ENCODE data around the gene GTF3C4.
"Not testable (repeated sequence)": the region's sequence is repeated elsewhere in the genome, so short reads cannot be mapped to it uniquely, and the experiment has no call there.

Gene GTF3C4

DNA sequence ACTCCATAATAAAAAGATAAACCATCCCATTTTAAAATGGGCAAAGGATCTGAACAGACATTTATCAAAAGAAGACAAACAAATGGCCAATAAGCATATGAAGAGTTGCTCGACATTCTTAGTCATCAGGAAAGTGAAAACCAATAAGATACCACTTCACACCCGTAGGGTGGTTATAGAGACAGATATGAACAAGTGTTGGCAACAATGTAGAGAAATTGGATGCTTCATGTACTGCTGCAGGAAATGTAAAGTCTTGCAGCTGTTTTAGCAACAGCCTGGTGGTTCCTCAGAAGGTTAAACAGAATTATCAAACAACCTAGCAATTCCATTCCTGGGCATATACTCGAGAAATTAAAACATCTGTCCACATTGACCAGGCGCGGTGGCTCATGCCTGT is 42.5 kb downstream of the GTF3C4 start:
- WGBS, 2 donors (ENCODE audit: extremely low coverage in 2 of 2, insufficient read length in 2 of 2, insufficient replicate concordance in 1 of 2), result no CpG with 5 or more reads among the region's 5 CpGs
- Histone ChIP-seq H3K23ac (ENCODE audit: low read depth, low read length, poor library complexity) (no peak overlapping the region), H2BK15ac (ENCODE audit: low read length) (no peak overlapping the region), H2BK12ac (ENCODE audit: low read length) (no peak overlapping the region), H3K79me1 (ENCODE audit: low read depth, low read length) (no peaks in the 10 kb centered on the region), H4K91ac (ENCODE audit: low read depth, low read length, poor library complexity) (no peak overlapping the region), H3K14ac (ENCODE audit: low read length) (no peak overlapping the region), H4K8ac (ENCODE audit: low read depth, low read length) (no peak overlapping the region), H3K27me3 (ENCODE audit: control insufficient read depth in 3 of 3, insufficient read depth in 3 of 3, low read depth in 1 of 3, low read length in 3 of 3) (peaks cover 0 to 3% (median 0%) of the 10 kb centered on the region in 3 experiments), H3K18ac (ENCODE audit: low read length) (no peak overlapping the region), H2AFZ (ENCODE audit: low read length) (no peak overlapping the region), H3K9ac (ENCODE audit: low read depth, low read length, poor library complexity) (no peak overlapping the region), H2BK120ac (ENCODE audit: low read depth, low read length) (no peak overlapping the region), H3K27ac (replicated peaks; ENCODE audit: low read length) (no peak overlapping the region), H2AK5ac (ENCODE audit: low read depth, low read length) (no peak overlapping the region), H3K9me3 (replicated peaks in 1 of 2; ENCODE audit: control insufficient read depth in 2 of 2, insufficient read depth in 1 of 2, low read depth in 1 of 2, low read length in 2 of 2) (no peaks in the 10 kb centered on the region), H3K4me2 (ENCODE audit: insufficient read depth, low read length, poor library complexity, severe bottlenecking) (no peak overlapping the region), H2BK5ac (ENCODE audit: low read length) (no peak overlapping the region), H3K4me1 (ENCODE audit: control insufficient read depth in 2 of 2, insufficient read depth in 1 of 2, low read depth in 1 of 2, low read length in 2 of 2) (peaks cover 0 to 3% of the 10 kb centered on the region in 2 donors), H3K4me3 (ENCODE audit: low read length in 2 of 2) (no peak overlapping the region), H3K36me3 (replicated peaks in 1 of 2; ENCODE audit: control insufficient read depth in 2 of 2, insufficient read depth in 2 of 2, low read length in 2 of 2) (no peaks in the 10 kb centered on the region), H3K4ac (ENCODE audit: low read length) (no peak overlapping the region)
- no peak for DNase-seq (ENCODE audit: low spot score)

DNA sequence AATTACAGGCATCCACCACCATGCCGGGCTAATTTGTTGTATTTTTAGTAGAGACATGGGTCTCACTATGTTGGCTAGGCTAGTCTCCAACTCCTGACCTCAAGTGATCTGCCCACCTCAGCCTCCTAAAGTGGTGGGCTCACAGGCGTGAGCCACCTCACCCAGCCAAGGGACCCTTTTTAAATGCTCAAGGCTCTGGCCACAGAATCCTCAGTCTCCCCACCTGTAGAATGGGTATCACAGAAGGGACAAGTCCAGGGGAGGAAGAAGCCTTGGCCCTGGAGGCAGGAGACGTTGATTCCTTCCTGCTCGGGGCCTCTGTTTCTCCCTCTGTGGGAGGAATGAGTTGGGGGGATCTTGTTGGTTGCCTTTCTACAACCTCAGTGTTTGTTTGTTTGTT is 45.7 kb downstream of the GTF3C4 start:
- Histone ChIP-seq H3K23ac (ENCODE audit: low read depth, low read length, poor library complexity) (no peak overlapping the region), H2BK120ac (ENCODE audit: low read depth, low read length) (no peak overlapping the region), H3K27me3 (ENCODE audit: control insufficient read depth in 3 of 3, insufficient read depth in 3 of 3, low read depth in 1 of 3, low read length in 3 of 3) (peaks cover 0 to 3% (median 0%) of the 10 kb centered on the region in 3 experiments), H4K91ac (ENCODE audit: low read depth, low read length, poor library complexity) (no peak overlapping the region), H3K18ac (ENCODE audit: low read length) (no peak overlapping the region), H3K79me1 (ENCODE audit: low read depth, low read length) (no peaks in the 10 kb centered on the region), H3K4me3 (ENCODE audit: low read length in 2 of 2) (no peak overlapping the region), H2AFZ (ENCODE audit: low read length) (no peak overlapping the region), H3K27ac (replicated peaks; ENCODE audit: low read length) (no peak overlapping the region), H3K9ac (ENCODE audit: low read depth, low read length, poor library complexity) (no peak overlapping the region), H3K36me3 (replicated peaks in 1 of 2; ENCODE audit: control insufficient read depth in 2 of 2, insufficient read depth in 2 of 2, low read length in 2 of 2) (no peaks in the 10 kb centered on the region), H2BK15ac (ENCODE audit: low read length) (no peak overlapping the region), H3K14ac (ENCODE audit: low read length) (no peak overlapping the region), H4K8ac (ENCODE audit: low read depth, low read length) (no peak overlapping the region), H3K4me1 (ENCODE audit: control insufficient read depth in 2 of 2, insufficient read depth in 1 of 2, low read depth in 1 of 2, low read length in 2 of 2) (peaks cover 0 to 3% of the 10 kb centered on the region in 2 donors), H2BK12ac (ENCODE audit: low read length) (no peak overlapping the region), H2AK5ac (ENCODE audit: low read depth, low read length) (no peak overlapping the region), H3K9me3 (replicated peaks in 1 of 2; ENCODE audit: control insufficient read depth in 2 of 2, insufficient read depth in 1 of 2, low read depth in 1 of 2, low read length in 2 of 2) (no peaks in the 10 kb centered on the region), H3K4ac (ENCODE audit: low read length) (no peak overlapping the region), H2BK5ac (ENCODE audit: low read length) (no peak overlapping the region), H3K4me2 (ENCODE audit: insufficient read depth, low read length, poor library complexity, severe bottlenecking) (no peak overlapping the region)
- no peak for DNase-seq (ENCODE audit: low spot score)
- no CpG with 5 or more reads among the region's 4 CpGs for WGBS, 2 donors (ENCODE audit: extremely low coverage in 2 of 2, insufficient read length in 2 of 2, insufficient replicate concordance in 1 of 2)

- H3K14ac ChIP-seq (ENCODE audit: low read length), result no peak overlapping the region
- H3K4ac ChIP-seq (ENCODE audit: low read length), result no peak overlapping the region
- H2BK12ac ChIP-seq (ENCODE audit: low read length), result peak overlapping the region; percentile 12
- H3K36me3 ChIP-seq (replicated peaks in 1 of 2; ENCODE audit: control insufficient read depth in 2 of 2, insufficient read depth in 2 of 2, low read length in 2 of 2), result no peaks in the 10 kb centered on the region
- H3K4me3 ChIP-seq (ENCODE audit: low read length in 2 of 2), result no peak overlapping the region
- no peak overlapping the region for H2BK5ac ChIP-seq (ENCODE audit: low read length)
- no peak overlapping the region for H3K27ac ChIP-seq (replicated peaks; ENCODE audit: low read length)
- no peak for DNase-seq (ENCODE audit: low spot score)
- H4K8ac ChIP-seq (ENCODE audit: low read depth, low read length), result no peak overlapping the region
- H4K91ac ChIP-seq (ENCODE audit: low read depth, low read length, poor library complexity), result no peak overlapping the region
- H2AFZ ChIP-seq (ENCODE audit: low read length), result no peak overlapping the region
- H3K79me1 ChIP-seq (ENCODE audit: low read depth, low read length), result no peaks in the 10 kb centered on the region
- H3K18ac ChIP-seq (ENCODE audit: low read length), result peak overlapping the region; percentile 58
- WGBS, 2 donors (ENCODE audit: extremely low coverage in 2 of 2, insufficient read length in 2 of 2, insufficient replicate concordance in 1 of 2), result no CpG with 5 or more reads among the region's 13 CpGs
- no peaks in the 10 kb centered on the region for H3K9me3 ChIP-seq (replicated peaks in 1 of 2; ENCODE audit: control insufficient read depth in 2 of 2, insufficient read depth in 1 of 2, low read depth in 1 of 2, low read length in 2 of 2)
- H3K4me1 ChIP-seq (ENCODE audit: control insufficient read depth in 2 of 2, insufficient read depth in 1 of 2, low read depth in 1 of 2, low read length in 2 of 2), result peaks cover 0 to 3% of the 10 kb centered on the region in 2 donors
- peaks cover 0 to 3% (median 0%) of the 10 kb centered on the region in 3 experiments for H3K27me3 ChIP-seq (ENCODE audit: control insufficient read depth in 3 of 3, insufficient read depth in 3 of 3, low read depth in 1 of 3, low read length in 3 of 3)
- peak overlapping the region; percentile 53 for H2BK120ac ChIP-seq (ENCODE audit: low read depth, low read length)
- no peak overlapping the region for H3K23ac ChIP-seq (ENCODE audit: low read depth, low read length, poor library complexity)
- no peak overlapping the region for H2AK5ac ChIP-seq (ENCODE audit: low read depth, low read length)
- no peak overlapping the region for H3K9ac ChIP-seq (ENCODE audit: low read depth, low read length, poor library complexity)
- no peak overlapping the region for H2BK15ac ChIP-seq (ENCODE audit: low read length)
- no peak overlapping the region for H3K4me2 ChIP-seq (ENCODE audit: insufficient read depth, low read length, poor library complexity, severe bottlenecking)
Measured at GRCh38 chr9:132717326-132717945, 47.2 kb downstream of the GTF3C4 start.

DNA sequence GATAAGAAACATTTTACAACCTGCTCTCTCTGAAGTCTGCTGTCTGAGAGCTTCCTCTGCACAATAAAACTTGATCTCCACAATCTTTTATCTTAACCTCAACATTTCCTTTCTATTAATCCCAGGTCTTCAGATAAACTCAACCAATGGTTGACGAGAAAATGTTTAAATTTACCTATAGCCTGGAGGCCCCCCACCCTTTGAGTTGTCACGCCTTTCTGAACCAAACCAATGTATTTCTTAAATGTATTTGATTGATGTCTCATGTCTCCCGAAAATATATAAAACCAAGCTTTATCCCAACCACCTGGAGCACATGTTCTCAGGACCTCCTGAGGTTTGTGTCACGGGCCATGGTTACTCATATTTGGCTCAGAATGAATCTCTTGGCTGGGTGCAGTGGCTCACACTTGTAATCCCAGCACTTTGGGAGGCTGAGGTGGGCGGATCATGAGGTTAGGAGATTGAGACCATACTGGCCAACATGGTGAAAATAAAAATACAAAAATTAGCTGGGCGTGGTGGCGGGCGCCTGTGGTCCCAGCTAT is 48.2 kb downstream of the GTF3C4 start:
- H2AFZ ChIP-seq (ENCODE audit: low read length); H3K9me3 ChIP-seq (replicated peaks in 1 of 2; ENCODE audit: control insufficient read depth in 2 of 2, insufficient read depth in 1 of 2, low read depth in 1 of 2, low read length in 2 of 2); H3K18ac ChIP-seq (ENCODE audit: low read length); H3K4ac ChIP-seq (ENCODE audit: low read length); H3K4me1 ChIP-seq (ENCODE audit: control insufficient read depth in 2 of 2, insufficient read depth in 1 of 2, low read depth in 1 of 2, low read length in 2 of 2); H3K23ac ChIP-seq (ENCODE audit: low read depth, low read length, poor library complexity); DNase-seq (ENCODE audit: low spot score); H3K14ac ChIP-seq (ENCODE audit: low read length); H2BK5ac ChIP-seq (ENCODE audit: low read length); H2AK5ac ChIP-seq (ENCODE audit: low read depth, low read length); H3K9ac ChIP-seq (ENCODE audit: low read depth, low read length, poor library complexity); H3K27ac ChIP-seq (replicated peaks; ENCODE audit: low read length); H3K79me1 ChIP-seq (ENCODE audit: low read depth, low read length); H3K36me3 ChIP-seq (replicated peaks in 1 of 2; ENCODE audit: control insufficient read depth in 2 of 2, insufficient read depth in 2 of 2, low read length in 2 of 2); H2BK15ac ChIP-seq (ENCODE audit: low read length); H4K91ac ChIP-seq (ENCODE audit: low read depth, low read length, poor library complexity); H3K27me3 ChIP-seq (ENCODE audit: control insufficient read depth in 3 of 3, insufficient read depth in 3 of 3, low read depth in 1 of 3, low read length in 3 of 3); H3K4me3 ChIP-seq (ENCODE audit: low read length in 2 of 2); H4K8ac ChIP-seq (ENCODE audit: low read depth, low read length); H2BK120ac ChIP-seq (ENCODE audit: low read depth, low read length); H3K4me2 ChIP-seq (ENCODE audit: insufficient read depth, low read length, poor library complexity, severe bottlenecking); H2BK12ac ChIP-seq (ENCODE audit: low read length): not testable (repeated sequence)
- no CpG with 5 or more reads among the region's 8 CpGs for WGBS, 2 donors (ENCODE audit: extremely low coverage in 2 of 2, insufficient read length in 2 of 2, insufficient replicate concordance in 1 of 2)

All from neuronal stem cell (in vitro differentiated cells).